ENCODE measurements around the gene ANO4.
"Not testable (repeated sequence)": the region's sequence is repeated elsewhere in the genome, so short reads cannot be mapped to it uniquely, and the experiment has no call there.

ANO4 gene

GRCh38 chr12:100953217-100953616 is 158.6 kb downstream of the ANO4 start:
- DNase-seq (ENCODE audit: low spot score), result no peak

- no peak for DNase-seq (ENCODE audit: low spot score)
These were observed 159.1 kb downstream of the ANO4 start for GRCh38 chr12:100953677-100954076.

- no peak for DNase-seq (ENCODE audit: low spot score)
These were observed 159.5 kb downstream of the ANO4 start for GRCh38 chr12:100954118-100954517.

DNA sequence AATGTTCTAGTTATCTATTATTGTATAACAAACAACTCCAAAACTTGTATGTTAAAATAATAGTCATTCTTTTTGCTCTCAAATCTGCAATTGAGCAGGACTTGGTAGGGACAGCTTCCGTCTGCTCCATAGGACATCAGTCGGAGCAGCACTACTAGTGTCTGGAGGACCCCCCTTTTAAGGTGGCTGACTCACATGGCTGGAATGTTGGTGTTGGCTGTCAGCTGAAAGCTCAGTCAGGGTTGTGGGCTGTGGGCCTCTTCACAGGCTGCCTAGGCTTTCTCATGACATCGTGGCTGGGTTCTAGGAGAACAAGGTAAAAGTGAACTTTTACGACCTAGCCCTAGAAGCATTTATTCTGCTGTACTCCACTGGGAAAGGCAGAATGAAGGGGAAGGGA is 160.6 kb downstream of the ANO4 start:
- DNase-seq (ENCODE audit: low spot score), result no peak

DNA sequence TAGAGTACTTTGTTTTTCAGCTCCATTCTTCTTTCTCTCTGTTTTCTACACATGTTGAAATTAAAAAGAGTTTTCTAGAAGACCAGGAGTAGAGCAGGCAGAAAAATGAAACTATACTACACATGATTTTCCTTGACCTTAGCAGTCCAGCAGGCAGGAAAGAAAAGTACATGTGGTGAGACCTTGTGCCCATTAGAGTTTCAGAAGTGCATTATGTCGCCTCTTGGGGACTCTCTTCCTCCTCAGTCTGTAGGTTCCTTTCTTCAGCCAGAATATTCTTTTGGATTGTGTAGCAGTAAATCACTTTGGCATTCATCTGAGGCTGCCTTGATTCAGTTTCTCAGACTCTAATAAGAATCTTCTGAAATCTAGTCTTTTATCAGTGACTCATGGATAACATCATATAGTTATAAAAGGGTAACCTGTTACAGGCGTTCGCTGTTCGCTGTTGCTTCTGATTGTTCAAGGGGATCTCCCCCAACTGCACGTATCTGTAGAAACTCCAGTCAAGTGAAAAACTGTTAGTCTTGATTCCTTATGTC is 161.8 kb downstream of the ANO4 start:
- no peak for DNase-seq (ENCODE audit: low spot score)

GRCh38 chr12:100959481-100959880 is 164.9 kb downstream of the ANO4 start:
- no peak for DNase-seq (ENCODE audit: low spot score)

- DNase-seq (ENCODE audit: low spot score), result no peak
These were observed 167.6 kb downstream of the ANO4 start for GRCh38 chr12:100962086-100962712.

GRCh38 chr12:100963381-100963780 is 168.8 kb downstream of the ANO4 start:
- no peak for DNase-seq (ENCODE audit: low spot score)

GRCh38 chr12:100964028-100964427 is 169.5 kb downstream of the ANO4 start:
- no peak for DNase-seq (ENCODE audit: low spot score)

DNA sequence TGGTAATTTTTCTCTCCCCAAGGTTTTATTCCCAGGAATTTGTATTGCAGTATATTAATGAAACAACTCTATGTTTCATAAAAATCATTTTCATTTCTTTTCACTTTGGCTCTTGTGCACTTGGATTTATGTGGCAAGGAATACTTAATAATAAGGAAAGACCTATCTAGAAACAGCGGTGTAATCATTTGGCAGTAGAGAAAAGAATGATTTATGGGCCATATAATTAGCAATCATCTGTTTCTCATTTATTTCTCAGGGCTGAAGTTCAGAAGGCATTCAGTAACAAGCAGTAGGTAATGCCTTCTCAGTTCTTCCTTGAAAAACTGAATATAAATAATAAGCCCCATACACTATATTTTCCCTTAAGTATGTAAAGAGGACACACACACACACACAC is 172.6 kb downstream of the ANO4 start:
- no peak for DNase-seq (ENCODE audit: low spot score)

DNA sequence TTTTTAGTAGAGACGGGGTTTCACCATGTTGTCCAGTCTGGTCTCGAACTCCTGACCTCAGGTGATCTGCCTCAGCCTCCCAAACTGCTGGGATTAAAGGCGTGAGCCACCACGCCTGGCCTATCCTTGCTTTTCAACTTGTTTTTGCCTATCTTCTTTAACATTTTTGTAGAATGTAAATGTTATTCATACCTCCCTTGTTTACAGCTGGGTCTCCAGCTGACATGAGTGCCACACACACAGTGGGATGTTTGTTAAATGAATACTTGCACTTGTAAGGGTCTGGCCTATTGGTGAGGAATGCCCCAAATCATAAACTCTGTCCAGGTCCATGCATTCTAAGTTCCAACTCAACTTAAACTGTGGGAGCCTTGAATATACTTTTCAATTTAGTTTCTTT is 176.3 kb downstream of the ANO4 start:
- no peak for DNase-seq (ENCODE audit: low spot score)

DNA sequence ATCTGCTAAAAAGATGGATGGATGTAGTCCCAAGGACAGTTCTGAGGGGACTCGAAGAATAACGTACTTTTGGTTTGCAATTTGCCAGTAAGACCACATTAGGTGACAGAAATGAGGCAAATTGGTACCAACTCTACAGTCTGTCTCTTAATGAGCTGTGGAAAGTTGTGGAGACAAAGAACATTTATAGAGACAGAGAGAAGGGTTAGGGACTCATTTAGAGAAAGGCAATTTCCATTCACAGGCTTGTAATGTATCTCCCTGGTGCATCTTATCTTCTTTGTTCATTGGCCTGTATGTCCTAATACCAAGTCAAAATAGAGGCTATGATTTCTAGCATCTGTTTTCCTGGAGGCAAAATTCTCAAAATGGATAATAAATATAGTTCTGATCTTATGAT is 177.5 kb downstream of the ANO4 start:
- DNase-seq (ENCODE audit: low spot score), result no peak

DNA sequence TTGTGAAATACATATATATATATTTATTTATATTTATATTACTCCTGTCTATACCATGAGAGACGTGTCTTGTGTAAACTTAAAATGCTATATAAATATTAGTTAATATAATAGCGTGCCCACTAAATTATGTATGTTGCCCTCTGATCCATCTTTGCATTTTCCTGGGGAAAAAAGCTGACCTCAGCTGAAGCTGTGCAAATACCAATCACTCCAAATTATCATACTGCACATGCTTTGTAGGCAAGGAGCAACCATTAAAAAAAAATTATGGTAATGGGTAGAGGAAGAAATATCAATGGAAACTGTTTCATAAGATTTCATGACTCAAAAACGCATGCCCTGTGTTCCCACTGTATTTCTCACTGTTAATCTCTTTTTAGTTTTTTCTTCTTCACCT is 179.8 kb downstream of the ANO4 start:
- no peak for DNase-seq (ENCODE audit: low spot score)

- DNase-seq (ENCODE audit: low spot score), result no peak
These were observed 180.2 kb downstream of the ANO4 start for GRCh38 chr12:100974747-100975146.

DNA sequence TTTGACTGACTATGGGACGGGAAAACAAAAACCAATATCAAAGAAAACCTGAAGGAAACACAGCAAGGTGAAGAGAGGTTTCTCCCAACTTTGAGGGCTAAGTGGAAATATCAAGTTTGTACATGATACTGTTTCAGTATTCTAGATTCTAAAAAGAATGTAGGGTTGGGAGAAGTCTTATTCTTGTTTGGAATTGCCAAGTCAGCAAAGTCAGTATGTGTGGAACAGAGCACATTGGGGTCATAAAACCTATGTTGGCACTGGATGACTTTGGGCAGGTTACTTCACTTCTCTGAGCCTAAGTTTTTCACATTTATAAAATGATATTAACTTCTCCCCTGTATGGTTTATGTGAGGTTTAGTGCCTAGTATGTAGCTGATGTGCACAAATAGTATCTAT is 182.2 kb downstream of the ANO4 start:
- no peak for DNase-seq (ENCODE audit: low spot score)

DNA sequence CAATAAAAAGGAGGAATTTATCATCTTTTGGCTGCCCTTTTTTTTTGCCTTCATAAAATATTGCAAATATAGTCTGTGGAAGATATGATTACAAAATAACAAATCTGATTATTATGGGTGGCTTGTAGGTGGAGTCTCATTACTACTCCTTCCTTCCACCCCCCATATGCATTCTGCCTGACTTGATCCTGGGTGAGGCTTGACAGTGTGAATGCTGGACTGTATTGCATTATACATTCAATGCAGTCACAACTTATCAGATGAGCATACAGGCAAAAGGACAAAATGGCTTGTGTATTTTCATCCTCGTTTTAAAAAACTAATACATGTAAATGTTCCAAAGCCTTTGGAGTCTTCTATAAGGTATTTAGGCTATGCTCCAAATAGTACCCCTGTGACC is 186.3 kb downstream of the ANO4 start:
- no peak for DNase-seq (ENCODE audit: low spot score)

DNA sequence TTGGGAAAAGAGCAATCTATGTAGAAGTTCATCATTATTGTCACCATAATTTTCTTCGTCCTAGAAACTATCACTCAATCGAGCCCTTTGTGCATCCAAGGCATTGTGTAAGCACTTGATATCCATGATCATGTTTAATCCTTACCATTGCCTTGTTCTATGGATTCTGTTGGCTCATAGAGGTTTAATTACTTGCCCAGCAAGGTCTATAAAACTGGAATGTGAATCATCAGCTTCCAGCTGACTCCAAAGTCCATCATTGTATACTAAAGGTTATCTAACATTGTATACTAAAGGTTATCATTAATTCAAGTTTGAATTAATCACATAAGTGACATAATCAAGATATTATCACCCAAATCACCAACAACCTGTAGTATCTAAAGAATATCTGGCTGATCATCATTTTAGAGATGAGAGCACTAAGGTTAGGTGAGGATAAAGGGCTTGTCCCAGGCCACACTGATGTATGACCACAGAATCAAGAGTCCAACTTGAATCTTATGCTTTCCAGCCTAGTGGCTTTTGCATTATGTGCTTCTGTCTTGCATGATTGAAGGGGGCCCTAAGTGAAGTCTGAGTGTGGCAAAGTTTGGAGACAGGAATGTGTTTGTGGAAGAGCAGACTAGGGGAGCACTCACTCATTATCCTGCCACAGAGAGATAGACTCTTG is 188.1 kb downstream of the ANO4 start:
- DNase-seq (ENCODE audit: low spot score), result no peak

DNA sequence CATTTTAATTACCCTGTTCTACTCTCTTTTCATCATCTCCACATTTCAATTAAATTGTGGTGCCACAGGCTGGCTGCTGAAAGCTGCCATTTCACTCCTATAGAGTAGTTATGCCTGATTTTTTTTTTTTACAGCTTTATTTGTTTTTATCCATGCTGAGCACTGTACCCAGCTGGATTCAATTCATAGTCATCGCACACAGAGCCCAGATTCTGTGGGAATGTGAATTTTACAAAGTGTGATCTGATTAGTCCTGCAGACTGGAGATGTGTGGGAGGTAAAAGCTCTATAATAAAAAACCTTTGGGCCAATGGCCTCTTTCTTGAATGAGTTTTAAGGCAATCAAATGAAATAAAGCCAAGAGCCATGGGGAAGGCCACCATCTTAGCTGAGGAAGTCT is 190.2 kb downstream of the ANO4 start:
- no peak for DNase-seq (ENCODE audit: low spot score)

GRCh38 chr12:100986595-100987547 is 192.3 kb downstream of the ANO4 start:
- no peak for DNase-seq (ENCODE audit: low spot score)

GRCh38 chr12:100987552-100988521 is 193.3 kb downstream of the ANO4 start:
- no peak for DNase-seq (ENCODE audit: low spot score)

- not testable (repeated sequence) for DNase-seq (ENCODE audit: low spot score)
These were observed 194.9 kb downstream of the ANO4 start for GRCh38 chr12:100989509-100989908.

Measured in CD4-positive, alpha-beta T cell treated with Interleukin-6 at 100 ng/mL for 8 hours (primary cell).